H9 (cell line): ENCODE results near the gene POLA1. TPM values are rescaled to one million over a fixed set of nuclear protein-coding genes. Genes with fewer than 3 reads are reported as not detected.

ENCODE experiments used
- DNase-seq: peaks from one replicate; pipeline ENCODE4 v3.0.0-alpha.2; 2017
- H2AFZ ChIP-seq: one replicate; pipeline ENCODE4 v1.6.1; 2013; ENCODE audit warnings: mild to moderate bottlenecking, low read length, control low read depth, moderate library complexity
- H2AK5ac ChIP-seq: 2 replicates; pipeline ENCODE4 v1.6.1; 2013; ENCODE audit warnings: low read length, control low read depth, mixed read lengths; ENCODE audit not compliant: insufficient read length
- H2BK120ac ChIP-seq: one replicate; pipeline ENCODE4 v1.6.1; 2013; ENCODE audit warnings: low read depth, mild to moderate bottlenecking, low read length, control low read depth, inconsistent platforms; ENCODE audit not compliant: poor library complexity, severe bottlenecking
- H2BK12ac ChIP-seq: 2 replicates; pipeline ENCODE4 v1.6.1; 2013; ENCODE audit warnings: low read length, control low read depth, mixed read lengths, low read depth; ENCODE audit not compliant: insufficient read length
- H2BK15ac ChIP-seq: 2 replicates; pipeline ENCODE4 v1.6.1; 2013; ENCODE audit warnings: low read depth, low read length, control low read depth
- H2BK20ac ChIP-seq: one replicate; pipeline ENCODE4 v1.6.1; 2013; ENCODE audit warnings: low read depth, mild to moderate bottlenecking, low read length, control low read depth, inconsistent platforms; ENCODE audit not compliant: poor library complexity, severe bottlenecking
- H2BK5ac ChIP-seq: 2 replicates; pipeline ENCODE4 v1.6.1; 2013; ENCODE audit warnings: low read length, control low read depth, mixed read lengths; ENCODE audit not compliant: insufficient read length
- H3K14ac ChIP-seq: 2 replicates; pipeline ENCODE4 v1.6.1; 2013; ENCODE audit warnings: low read length, control low read depth; ENCODE audit not compliant: insufficient read depth
- H3K18ac ChIP-seq: 2 replicates; pipeline ENCODE4 v1.6.1; 2013; ENCODE audit warnings: low read depth, mild to moderate bottlenecking, mixed read lengths, low read length, control low read depth; ENCODE audit not compliant: insufficient read length
- H3K23ac ChIP-seq: 2 replicates; pipeline ENCODE4 v1.6.1; 2013; ENCODE audit warnings: low read length, control low read depth, mixed read lengths, low read depth; ENCODE audit not compliant: insufficient read length
- H3K23me2 ChIP-seq: 2 replicates; pipeline ENCODE4 v1.6.1; 2013; ENCODE audit warnings: low read depth, mild to moderate bottlenecking, mixed read lengths, low read length, control low read depth; ENCODE audit not compliant: insufficient read length, poor library complexity, severe bottlenecking
- H3K27ac ChIP-seq: 2 replicates; pipeline ENCODE4 v1.5.1; 2013; ENCODE audit warnings: low read length, control low read depth, mixed read lengths, low read depth; ENCODE audit not compliant: insufficient read length
- H3K27me3 ChIP-seq: 2 replicates; pipeline ENCODE4 v1.6.1; 2013; ENCODE audit warnings: low read length, control low read depth, inconsistent platforms; ENCODE audit not compliant: insufficient read depth
- H3K4ac ChIP-seq: 2 replicates; pipeline ENCODE4 v1.6.1; 2013; ENCODE audit warnings: low read depth, mild to moderate bottlenecking, control low read depth, inconsistent platforms, low read length, moderate library complexity
- H3K4me1 ChIP-seq: 2 replicates; pipeline ENCODE4 v1.6.1; 2013; ENCODE audit warnings: low read length, control low read depth, inconsistent platforms; ENCODE audit not compliant: insufficient read depth
- H3K4me2 ChIP-seq: 2 replicates; pipeline ENCODE4 v1.6.1; 2013; ENCODE audit warnings: low read length, control low read depth, mixed read lengths; ENCODE audit not compliant: insufficient read length, insufficient read depth
- H3K56ac ChIP-seq: 2 replicates; pipeline ENCODE4 v1.6.1; 2013; ENCODE audit warnings: low read depth, mild to moderate bottlenecking, mixed read lengths, low read length, control low read depth; ENCODE audit not compliant: insufficient read length
- H3K79me1 ChIP-seq: 2 replicates; pipeline ENCODE4 v1.6.1; 2013; ENCODE audit warnings: low read depth, mild to moderate bottlenecking, moderate library complexity, low read length, control low read depth, inconsistent platforms; ENCODE audit not compliant: insufficient read depth, poor library complexity, severe bottlenecking
- H3K79me2 ChIP-seq: 2 replicates; pipeline ENCODE4 v1.6.1; 2013; ENCODE audit warnings: low read length, control low read depth, inconsistent platforms; ENCODE audit not compliant: insufficient read depth
- H3K9ac ChIP-seq: 2 replicates; pipeline ENCODE4 v1.6.1; 2013; ENCODE audit warnings: low read length, control low read depth, mixed read lengths; ENCODE audit not compliant: insufficient read length; ENCODE audit errors: extremely low read depth
- H3K9me3 ChIP-seq: one replicate; pipeline ENCODE4 v1.6.1; 2013; ENCODE audit warnings: low read depth, low read length, inconsistent platforms; ENCODE audit not compliant: control insufficient read depth
- H3T11ph ChIP-seq: one replicate; pipeline ENCODE4 v1.6.1; 2013; ENCODE audit warnings: mild to moderate bottlenecking, low read length, control low read depth, inconsistent platforms
- H4K20me1 ChIP-seq: one replicate; pipeline ENCODE4 v1.6.1; 2013; ENCODE audit not compliant: control insufficient read depth, insufficient read length, insufficient read depth
- H4K5ac ChIP-seq: 2 replicates; pipeline ENCODE4 v1.6.1; 2013; ENCODE audit warnings: low read depth, mild to moderate bottlenecking, mixed read lengths, low read length, control low read depth; ENCODE audit not compliant: insufficient read length
- H4K8ac ChIP-seq: replicated peaks from 2 replicates; pipeline ENCODE4 v1.6.1; 2013; ENCODE audit warnings: low read length, control low read depth, mixed read lengths, low read depth; ENCODE audit not compliant: insufficient read length
- H4K91ac ChIP-seq: 2 replicates; pipeline ENCODE4 v1.6.1; 2013; ENCODE audit warnings: low read depth, mild to moderate bottlenecking, moderate library complexity, mixed read lengths, low read length, control low read depth; ENCODE audit not compliant: insufficient read length
- H3K27ac Mint-ChIP-seq, 3 experiments: 2 replicates in 2 of 3; 3 replicates in 1 of 3; pipeline ENCODE4 v1.8.0; 2020 to 2021; ENCODE audit warnings: mixed read lengths in 3 of 3, mild to moderate bottlenecking in 1 of 3, moderate library complexity in 1 of 3
- H3K27me3 Mint-ChIP-seq: 2 replicates; pipeline ENCODE4 v1.8.0; 2021; ENCODE audit warnings: low read depth, mild to moderate bottlenecking, moderate library complexity, mixed read lengths
- H3K36me3 Mint-ChIP-seq, 3 experiments: 2 replicates in 2 of 3; 3 replicates in 1 of 3; pipeline ENCODE4 v1.8.0; 2020 to 2021; ENCODE audit warnings: low read depth in 3 of 3, mixed read lengths in 3 of 3; ENCODE audit not compliant: insufficient read depth in 1 of 3
- H3K4me1 Mint-ChIP-seq, 2 experiments: 2 replicates each; pipeline ENCODE4 v1.8.0; 2020; ENCODE audit warnings: mixed read lengths in 2 of 2
- H3K4me3 Mint-ChIP-seq, 2 experiments: 2 replicates in 1 of 2; 3 replicates in 1 of 2; pipeline ENCODE4 v1.8.0; 2020 to 2021; ENCODE audit warnings: mild to moderate bottlenecking in 2 of 2, mixed read lengths in 2 of 2, moderate library complexity in 1 of 2
- H3K9me3 Mint-ChIP-seq, 2 experiments: 2 replicates in 1 of 2; 3 replicates in 1 of 2; pipeline ENCODE4 v1.8.0; 2020; ENCODE audit warnings: mild to moderate bottlenecking in 2 of 2, mixed read lengths in 2 of 2, moderate library complexity in 1 of 2
- WGBS: extraction: QIAGEN DNeasy Blood & Tissue Kit; methylation state at CpG from one replicate; pipeline ENCODE4 v1.1.7; 2013; ENCODE audit warnings: missing lambda C conversion rate, low lambda C conversion rate, mixed read lengths; ENCODE audit not compliant: insufficient read length; ENCODE audit errors: extremely low coverage; 5-methylcytosine and 5-hydroxymethylcytosine counted together
- total RNA-seq: library from RNA; stranded (reverse); gene quantifications from 2 replicates; pipeline ENCODE4 v1.2.1, GENCODE V29; 2021
- TF ChIP-seq, protein P1 (sequence below): fragments of 200-600 bp; sonication (generic); conservative IDR thresholded peaks from 3 replicates; pipeline ENCODE4 v1.8.0; 2021; ENCODE audit warnings: antibody characterized with exemption, mild to moderate bottlenecking

The POLA1 gene
- total RNA-seq, 1 experiment from 2014 or later: 60.2 TPM

DNA sequence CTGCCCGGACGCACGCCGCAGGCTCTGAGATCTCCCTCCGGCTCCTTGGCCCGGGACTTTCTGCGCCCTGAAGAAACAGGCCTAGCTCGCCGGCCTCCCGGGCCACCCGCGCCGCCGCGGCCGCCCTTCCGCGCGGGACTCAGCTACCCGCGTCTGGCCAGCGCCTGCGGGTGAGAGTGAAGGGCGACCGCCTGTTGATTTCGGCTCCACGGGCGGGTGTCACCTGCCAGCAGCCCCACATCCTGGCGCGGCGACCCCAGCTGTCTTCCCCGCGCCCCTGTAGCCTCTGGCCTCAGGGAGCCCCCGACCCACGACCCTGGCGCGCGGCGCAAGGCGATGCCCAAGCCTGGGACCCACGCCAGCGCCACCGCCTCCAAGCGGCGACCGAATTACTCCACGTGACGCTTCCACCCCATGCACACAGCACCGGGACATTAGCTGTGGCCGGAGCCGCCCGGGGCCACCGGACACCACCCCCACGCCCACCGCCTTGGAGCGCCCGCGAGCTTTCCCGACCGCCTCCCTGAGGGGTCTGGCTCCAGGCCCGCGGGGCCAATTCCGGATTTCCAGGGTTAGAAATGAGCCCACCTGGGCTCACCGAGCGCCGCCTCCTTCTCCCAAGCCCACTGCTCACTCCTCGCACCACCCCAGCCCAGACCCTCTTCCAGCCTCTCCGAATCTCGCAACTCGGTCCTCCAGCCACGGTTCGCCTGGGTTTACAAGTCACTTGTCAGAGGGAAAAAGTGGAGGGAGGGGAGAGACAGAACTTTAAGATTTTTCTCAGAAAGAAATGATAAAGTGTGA is 311.9 kb downstream of the POLA1 start:
- no peaks in the 10 kb centered on the region for H3K9me3 ChIP-seq
- H3K18ac ChIP-seq: no peak overlapping the region
- no peak overlapping the region for H3K23ac ChIP-seq
- no peaks in the 10 kb centered on the region for H3K79me1 ChIP-seq
- H2AK5ac ChIP-seq: no peak overlapping the region
- H3K27ac Mint-ChIP-seq: no peak overlapping the region
- no peak overlapping the region for H2BK15ac ChIP-seq
- H3K27ac ChIP-seq: no peak overlapping the region
- H3K4ac ChIP-seq: no peak overlapping the region
- H2AFZ ChIP-seq: no peak overlapping the region
- H3K14ac ChIP-seq: no peak overlapping the region
- no peak for DNase-seq
- H3K9ac ChIP-seq: no peak overlapping the region
- H3K27me3 ChIP-seq: peaks cover 90% of the 10 kb centered on the region
- no peak overlapping the region for H2BK20ac ChIP-seq
- no peaks in the 10 kb centered on the region for H3K79me2 ChIP-seq
- H2BK5ac ChIP-seq: no peak overlapping the region
- no CpG with 5 or more reads among the region's 72 CpGs for WGBS
- H3T11ph ChIP-seq: no peak overlapping the region
- peaks cover 39 to 69% of the 10 kb centered on the region in 2 experiments for H3K4me1 Mint-ChIP-seq
- peaks cover 0 to 10% (median 0%) of the 10 kb centered on the region in 3 experiments; a peak in 3 of 7 replicates for H3K36me3 Mint-ChIP-seq
- no peak overlapping the region for H2BK120ac ChIP-seq
- H4K20me1 ChIP-seq: no peaks in the 10 kb centered on the region
- H4K5ac ChIP-seq: no peak overlapping the region
- no peak overlapping the region for H4K8ac ChIP-seq
- peaks cover 6 to 8% of the 10 kb centered on the region in 2 experiments; a peak in 4 of 5 replicates for H3K9me3 Mint-ChIP-seq
- H4K91ac ChIP-seq: no peak overlapping the region
- H3K56ac ChIP-seq: no peak overlapping the region
- peaks cover 26% of the 10 kb centered on the region for H3K23me2 ChIP-seq
- no peaks in the 10 kb centered on the region; the same call in 1 of the 2 replicates for H3K4me1 ChIP-seq
- peak overlapping the region; percentile 38 to 81; a peak in 4 of 5 replicates for H3K4me3 Mint-ChIP-seq
- H3K4me2 ChIP-seq: peak overlapping the region; percentile 55
- H2BK12ac ChIP-seq: no peak overlapping the region
- TF ChIP-seq, protein P1, sequence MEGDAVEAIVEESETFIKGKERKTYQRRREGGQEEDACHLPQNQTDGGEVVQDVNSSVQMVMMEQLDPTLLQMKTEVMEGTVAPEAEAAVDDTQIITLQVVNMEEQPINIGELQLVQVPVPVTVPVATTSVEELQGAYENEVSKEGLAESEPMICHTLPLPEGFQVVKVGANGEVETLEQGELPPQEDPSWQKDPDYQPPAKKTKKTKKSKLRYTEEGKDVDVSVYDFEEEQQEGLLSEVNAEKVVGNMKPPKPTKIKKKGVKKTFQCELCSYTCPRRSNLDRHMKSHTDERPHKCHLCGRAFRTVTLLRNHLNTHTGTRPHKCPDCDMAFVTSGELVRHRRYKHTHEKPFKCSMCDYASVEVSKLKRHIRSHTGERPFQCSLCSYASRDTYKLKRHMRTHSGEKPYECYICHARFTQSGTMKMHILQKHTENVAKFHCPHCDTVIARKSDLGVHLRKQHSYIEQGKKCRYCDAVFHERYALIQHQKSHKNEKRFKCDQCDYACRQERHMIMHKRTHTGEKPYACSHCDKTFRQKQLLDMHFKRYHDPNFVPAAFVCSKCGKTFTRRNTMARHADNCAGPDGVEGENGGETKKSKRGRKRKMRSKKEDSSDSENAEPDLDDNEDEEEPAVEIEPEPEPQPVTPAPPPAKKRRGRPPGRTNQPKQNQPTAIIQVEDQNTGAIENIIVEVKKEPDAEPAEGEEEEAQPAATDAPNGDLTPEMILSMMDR: no peak
- H3K27me3 Mint-ChIP-seq: peaks cover 98% of the 10 kb centered on the region
